ENCODE data around the gene HLA-A. TPM values are rescaled to one million over a fixed set of nuclear protein-coding genes. Genes with fewer than 3 reads are reported as not detected.
"Not testable (repeated sequence)": the region's sequence is repeated elsewhere in the genome, so short reads cannot be mapped to it uniquely, and the experiment has no call there.

The HLA-A gene
- total and polyA plus RNA-seq, 2 experiments from 2014 or later: 170 to 203 TPM

DNA sequence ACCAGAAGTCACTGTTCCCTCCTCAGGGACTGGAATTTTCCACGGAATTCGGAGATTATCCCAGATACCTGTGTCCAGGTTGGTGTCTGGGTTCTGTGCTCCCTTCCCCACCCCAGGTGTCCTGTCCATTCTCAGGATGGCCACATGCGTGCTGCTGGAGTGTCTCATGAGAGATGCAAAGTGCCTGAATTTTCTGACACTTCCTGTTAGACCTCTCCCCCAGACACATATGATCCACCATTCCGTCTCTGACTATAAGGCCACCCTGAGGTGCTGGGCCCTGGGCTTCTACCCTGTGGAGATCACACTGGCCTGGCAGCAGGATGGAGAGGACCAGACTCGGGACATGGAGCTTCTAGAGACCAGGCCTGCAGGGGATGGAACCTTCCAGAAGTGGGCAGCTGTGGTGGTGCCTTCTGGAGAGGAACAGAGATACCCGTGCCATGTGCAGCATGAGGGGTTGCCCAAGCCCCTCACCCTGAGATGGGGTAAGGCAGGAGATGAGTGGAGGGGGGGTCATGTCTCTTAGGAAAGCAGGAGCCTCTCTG, 14.4 kb upstream of the HLA-A start:
- H3K4me2 ChIP-seq: no peak overlapping the region
- no peaks in the 10 kb centered on the region for H3K9me2 ChIP-seq (ENCODE audit: insufficient read depth)
- no peaks in the 10 kb centered on the region for H3K79me2 ChIP-seq (replicated peaks; ENCODE audit: insufficient read depth)
- no peak overlapping the region for H2AFZ ChIP-seq
- no peak for ATAC-seq
- no peaks in the 10 kb centered on the region for H3K36me3 ChIP-seq (ENCODE audit: insufficient read depth)
- peaks cover 19% of the 10 kb centered on the region for H3K27me3 ChIP-seq (ENCODE audit: insufficient read depth)
- no peaks in the 10 kb centered on the region; the same call in 1 of the 2 replicates for H3K4me1 ChIP-seq (ENCODE audit: insufficient read depth)
- H3K27ac Mint-ChIP-seq: no peak overlapping the region
- H3K4me1 Mint-ChIP-seq: peaks cover 15% of the 10 kb centered on the region
- peaks cover 22% of the 10 kb centered on the region for H3K27me3 Mint-ChIP-seq (ENCODE audit: insufficient read depth, low read depth, poor library complexity)
- H3F3A ChIP-seq (replicated peaks; ENCODE audit: low read depth): no peaks in the 10 kb centered on the region
- peaks cover 31% of the 10 kb centered on the region for H3K36me3 Mint-ChIP-seq (ENCODE audit: low read depth)
- peaks cover 3% of the 10 kb centered on the region; the same call in 2 of the 3 replicates for H3K9me3 Mint-ChIP-seq
- TF ChIP-seq CREB1 (CRISPR knock-in tag; IDR thresholded peaks at IDR 0.05; ENCODE audit: low read depth): no peak
- no peak for TF ChIP-seq REST (IDR thresholded peaks at IDR 0.05; ENCODE audit: unreplicated experiment)
- TF ChIP-seq ZNF114 (CRISPR knock-in tag; IDR thresholded peaks at IDR 0.05): no peak
- TF ChIP-seq STAT1 (IDR thresholded peaks at IDR 0.05; ENCODE audit: unreplicated experiment): no peak
- TF ChIP-seq, protein P1, sequence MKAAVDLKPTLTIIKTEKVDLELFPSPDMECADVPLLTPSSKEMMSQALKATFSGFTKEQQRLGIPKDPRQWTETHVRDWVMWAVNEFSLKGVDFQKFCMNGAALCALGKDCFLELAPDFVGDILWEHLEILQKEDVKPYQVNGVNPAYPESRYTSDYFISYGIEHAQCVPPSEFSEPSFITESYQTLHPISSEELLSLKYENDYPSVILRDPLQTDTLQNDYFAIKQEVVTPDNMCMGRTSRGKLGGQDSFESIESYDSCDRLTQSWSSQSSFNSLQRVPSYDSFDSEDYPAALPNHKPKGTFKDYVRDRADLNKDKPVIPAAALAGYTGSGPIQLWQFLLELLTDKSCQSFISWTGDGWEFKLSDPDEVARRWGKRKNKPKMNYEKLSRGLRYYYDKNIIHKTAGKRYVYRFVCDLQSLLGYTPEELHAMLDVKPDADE (IDR thresholded peaks at IDR 0.05): no peak
- no peak for TF ChIP-seq POLR2AphosphoS5 (IDR thresholded peaks at IDR 0.05; ENCODE audit: low read depth)
- H3K4me3 ChIP-seq: no peak overlapping the region
- H4K20me1 ChIP-seq (replicated peaks; ENCODE audit: insufficient read depth): no peaks in the 10 kb centered on the region
- H3K27ac ChIP-seq (ENCODE audit: low read depth): no peak overlapping the region
- no peak for DNase-seq (ENCODE audit: low spot score)
- H3K4me3 Mint-ChIP-seq: peak overlapping the region; percentile 84; the same call in 2 of the 3 replicates

GRCh38 chr6:29930047-29930446, 12.3 kb upstream of the HLA-A start:
- not testable (repeated sequence) for H3K4me2 ChIP-seq; H3K36me3 ChIP-seq (ENCODE audit: insufficient read depth); H3K79me2 ChIP-seq (replicated peaks; ENCODE audit: insufficient read depth); H3K27me3 ChIP-seq (ENCODE audit: insufficient read depth); H2AFZ ChIP-seq; H3K4me3 Mint-ChIP-seq; H3K4me3 ChIP-seq; H3K27ac Mint-ChIP-seq; H3K27ac ChIP-seq (ENCODE audit: low read depth); H3K9me2 ChIP-seq (ENCODE audit: insufficient read depth); H3K4me1 ChIP-seq (ENCODE audit: insufficient read depth); H3F3A ChIP-seq (replicated peaks; ENCODE audit: low read depth); H4K20me1 ChIP-seq (replicated peaks; ENCODE audit: insufficient read depth); DNase-seq (ENCODE audit: low spot score); H3K9me3 Mint-ChIP-seq; ATAC-seq
- Mint-ChIP-seq H3K27me3 (ENCODE audit: insufficient read depth, low read depth, poor library complexity) (peaks cover 21% of the 10 kb centered on the region), H3K36me3 (ENCODE audit: low read depth) (peaks cover 35% of the 10 kb centered on the region), H3K4me1 (peaks cover 15% of the 10 kb centered on the region)
